Left lung (tissue), 10 donors: Measurements from ENCODE around the gene COMTD1. TPM values are rescaled to one million over a fixed set of nuclear protein-coding genes. Genes with fewer than 3 reads are reported as not detected.

Experiments used
- ATAC-seq: fragments of 200-7000 bp; cut with Tn5 transposase; one replicate; pipeline ENCODE4 v1.9.1; 2020; ENCODE audit warnings: moderate library complexity
- DNase-seq, 4 donors: peaks; one replicate each; pipeline ENCODE4 v3.0.0-alpha.2; 2013 to 2020
- H3K27ac ChIP-seq, 2 donors: fragments of 200-600 bp; sonication (generic) in 1 of 2; one replicate each; pipeline versions ENCODE4 v1.5.0 to v1.8.0; 2020 to 2021
- H3K27me3 ChIP-seq, 2 donors: fragments of 200-600 bp; sonication (generic) in 1 of 2; one replicate each; pipeline versions ENCODE4 v1.5.0 to v1.8.0; 2020 to 2021
- H3K36me3 ChIP-seq, 2 donors: fragments of 200-600 bp; sonication (generic) in 1 of 2; one replicate each; pipeline versions ENCODE4 v1.5.0 to v1.8.0; 2020 to 2021
- H3K4me1 ChIP-seq, 2 donors: fragments of 200-600 bp; one replicate each; pipeline ENCODE4 v1.8.0; 2021
- H3K4me3 ChIP-seq, 2 donors: fragments of 200-600 bp; sonication (generic) in 1 of 2; one replicate each; pipeline versions ENCODE4 v1.5.0 to v1.8.0; 2020 to 2021; ENCODE audit warnings: mild to moderate bottlenecking in 1 of 2
- H3K9me3 ChIP-seq, 2 donors: fragments of 200-600 bp; sonication (generic) in 1 of 2; one replicate each; pipeline versions ENCODE4 v1.5.0 to v1.8.0; 2020 to 2021
- intact Hi-C, 2 donors: fragments of 100-400 bp; cut with DNase I; formaldehyde crosslinking; loops; one replicate each; pipeline versions ENCODE4 v1.11.2 to v1.14.2; 2022
- polyA plus RNA-seq, 6 donors: library from polyadenylated mRNA; unstranded; fragments of 120-200 nt; gene quantifications; one replicate each; pipeline ENCODE4 v1.2.1, GENCODE V29; 2013; ENCODE audit not compliant: insufficient read length in 6 of 6
- total RNA-seq, 2 donors: library from RNA; stranded (reverse); fragmentation: NEBNext Ultra II Directional; extraction: Animal tissue kit (Norgen Biotek cat#: 25700); gene quantifications; one replicate each; pipeline ENCODE4 v1.2.1, GENCODE V29; 2021
- TF ChIP-seq, protein P1 (sequence below), 2 donors: fragments of 200-600 bp; sonication (generic) in 1 of 2; IDR thresholded peaks; one replicate each; pipeline versions ENCODE4 v1.5.0 to v1.8.0; 2021; ENCODE audit warnings: antibody characterized with exemption in 2 of 2
- donor health status: DM: no; HTN: yes; CAD: no.
- donor health status: DM: no; HTN: no; CAD: no.

Gene COMTD1
- total and polyA plus RNA-seq, 8 donors, result 3.4 to 26.5 (median 4.5) TPM

GRCh38 chr10:75245354-75246250 is 9.8 kb upstream of the COMTD1 start:
- no peak for DNase-seq
- no peak overlapping the region for H3K4me3 ChIP-seq
- peak; percentile 62 for ATAC-seq
- no peaks in the 10 kb centered on the region for H3K36me3 ChIP-seq
- no peak overlapping the region for H3K27ac ChIP-seq
- TF ChIP-seq, protein P1, sequence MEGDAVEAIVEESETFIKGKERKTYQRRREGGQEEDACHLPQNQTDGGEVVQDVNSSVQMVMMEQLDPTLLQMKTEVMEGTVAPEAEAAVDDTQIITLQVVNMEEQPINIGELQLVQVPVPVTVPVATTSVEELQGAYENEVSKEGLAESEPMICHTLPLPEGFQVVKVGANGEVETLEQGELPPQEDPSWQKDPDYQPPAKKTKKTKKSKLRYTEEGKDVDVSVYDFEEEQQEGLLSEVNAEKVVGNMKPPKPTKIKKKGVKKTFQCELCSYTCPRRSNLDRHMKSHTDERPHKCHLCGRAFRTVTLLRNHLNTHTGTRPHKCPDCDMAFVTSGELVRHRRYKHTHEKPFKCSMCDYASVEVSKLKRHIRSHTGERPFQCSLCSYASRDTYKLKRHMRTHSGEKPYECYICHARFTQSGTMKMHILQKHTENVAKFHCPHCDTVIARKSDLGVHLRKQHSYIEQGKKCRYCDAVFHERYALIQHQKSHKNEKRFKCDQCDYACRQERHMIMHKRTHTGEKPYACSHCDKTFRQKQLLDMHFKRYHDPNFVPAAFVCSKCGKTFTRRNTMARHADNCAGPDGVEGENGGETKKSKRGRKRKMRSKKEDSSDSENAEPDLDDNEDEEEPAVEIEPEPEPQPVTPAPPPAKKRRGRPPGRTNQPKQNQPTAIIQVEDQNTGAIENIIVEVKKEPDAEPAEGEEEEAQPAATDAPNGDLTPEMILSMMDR (IDR thresholded peaks at IDR 0.05), result no peak
- H3K27me3 ChIP-seq, result no peaks in the 10 kb centered on the region
- intact Hi-C loops, result no loop called here
- H3K9me3 ChIP-seq, result no peaks in the 10 kb centered on the region
- H3K4me1 ChIP-seq, result no peaks in the 10 kb centered on the region

DNA sequence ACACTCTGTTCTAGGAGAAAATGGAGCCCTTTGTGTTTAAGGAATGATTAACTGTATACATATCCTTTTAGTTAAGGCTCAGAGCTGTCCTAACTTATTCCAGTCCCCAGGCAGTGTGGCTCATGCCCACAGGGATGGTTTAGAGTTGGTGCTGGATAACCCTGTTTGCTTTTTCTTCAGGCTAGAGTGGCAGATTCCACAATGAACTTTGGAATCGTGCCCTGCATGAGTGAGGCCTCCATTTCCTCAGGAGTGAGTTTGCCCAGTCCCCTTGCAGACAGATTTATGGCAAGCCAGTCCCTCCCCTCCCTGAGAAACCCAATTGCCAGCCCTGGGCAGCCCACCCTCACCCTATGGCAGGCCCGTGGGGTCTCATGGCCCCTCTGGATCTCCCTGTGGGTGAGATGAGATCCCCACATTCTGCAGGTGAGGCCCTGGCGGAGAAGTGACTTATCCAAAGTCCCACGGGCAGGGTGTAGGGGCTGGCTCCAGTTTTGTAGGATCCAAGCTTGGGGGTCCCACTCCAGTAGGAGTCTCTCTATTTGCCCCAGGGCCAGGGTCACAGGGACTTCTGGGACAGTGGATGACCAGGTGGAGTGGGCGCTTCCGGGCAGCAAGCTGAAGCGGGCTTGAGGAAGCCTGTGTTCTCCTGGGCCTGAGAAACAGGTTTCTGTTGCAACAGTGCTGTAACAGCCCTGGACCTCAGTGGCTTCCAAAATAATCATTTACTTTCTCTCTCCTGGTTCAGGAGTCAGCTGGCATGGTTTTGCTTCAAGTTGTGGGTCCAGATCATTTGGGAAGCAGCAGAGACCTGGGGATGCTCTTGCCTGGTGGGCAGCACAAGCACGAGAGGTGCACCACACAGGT is 9.0 kb upstream of the COMTD1 start:
- Histone ChIP-seq H3K4me1 (no peaks in the 10 kb centered on the region), H3K27me3 (no peaks in the 10 kb centered on the region), H3K27ac (no peak overlapping the region), H3K4me3 (no peak overlapping the region), H3K36me3 (no peaks in the 10 kb centered on the region), H3K9me3 (no peaks in the 10 kb centered on the region)
- ATAC-seq (no peak), DNase-seq (no peak)
- intact Hi-C loops, result no loop called here
- TF ChIP-seq, protein P1 (IDR thresholded peaks at IDR 0.05), result no peak

- DNase-seq (no peak), ATAC-seq (no peak)
- TF ChIP-seq, protein P1 (IDR thresholded peaks at IDR 0.05), result no peak
- Histone ChIP-seq H3K9me3 (no peaks in the 10 kb centered on the region), H3K36me3 (no peaks in the 10 kb centered on the region), H3K4me1 (no peaks in the 10 kb centered on the region), H3K27ac (no peak overlapping the region), H3K27me3 (no peaks in the 10 kb centered on the region), H3K4me3 (no peak overlapping the region)
- intact Hi-C loops, result no loop called here
Measured at GRCh38 chr10:75243426-75243825, 7.7 kb upstream of the COMTD1 start.

GRCh38 chr10:75240329-75241076 is 4.7 kb upstream of the COMTD1 start:
- H3K4me3 ChIP-seq, result no peak overlapping the region
- no peaks in the 10 kb centered on the region for H3K9me3 ChIP-seq
- DNase-seq (no peak), ATAC-seq (no peak)
- intact Hi-C loops, result no loop called here
- no peaks in the 10 kb centered on the region for H3K27me3 ChIP-seq
- H3K4me1 ChIP-seq, result peaks cover 0 to 7% of the 10 kb centered on the region in 2 donors
- H3K36me3 ChIP-seq, result no peaks in the 10 kb centered on the region
- TF ChIP-seq, protein P1 (IDR thresholded peaks at IDR 0.05), result no peak
- no peak overlapping the region for H3K27ac ChIP-seq
